ENCODE data around the gene CDHR1.

GRCh38 chr10:84176836-84177474, 17.4 kb upstream of the CDHR1 start:
- TF ChIP-seq POLR2A (IDR thresholded peaks at IDR 0.05): no peak
- no peak for TF ChIP-seq CTCF (IDR thresholded peaks at IDR 0.05 in 4 of 5, conservative IDR thresholded peaks at IDR 0.05 in 1 of 5)

All from gastrocnemius medialis (tissue), 4 donors.